Large intestine (tissue), 1 donor: ENCODE results near the gene WNT3. TPM values are rescaled to one million over a fixed set of nuclear protein-coding genes. Genes with fewer than 3 reads are reported as not detected.

Source experiments
- polyA plus RNA-seq: library from polyadenylated mRNA; unstranded; fragments of 120-200 nt; gene quantifications from one replicate; pipeline ENCODE4 v1.2.1, GENCODE V29; 2013

WNT3 gene
- polyA plus RNA-seq, 1 donor = 9.3 TPM

Other genes with a start within 250 kb of the WNT3 start
- 27.8 TPM for gene ARL17A, start 239.0 kb downstream of the WNT3 start, polyA plus RNA-seq
- gene NSF, start 228.0 kb downstream of the WNT3 start, polyA plus RNA-seq = 29.6 TPM
- gene WNT9B, start 32.9 kb upstream of the WNT3 start, polyA plus RNA-seq = not detected
- 103 TPM for gene GOSR2, start 104.5 kb upstream of the WNT3 start, polyA plus RNA-seq
- 0.46 TPM for gene RPRML, start 160.6 kb upstream of the WNT3 start, polyA plus RNA-seq